ENCODE results near the gene ILRUN.
A peak's percentile ranks its signal among the peaks of the same experiment; 100 is the strongest.
"Not testable (repeated sequence)": the region's sequence is repeated elsewhere in the genome, so short reads cannot be mapped to it uniquely, and the experiment has no call there.

Gene ILRUN

DNA sequence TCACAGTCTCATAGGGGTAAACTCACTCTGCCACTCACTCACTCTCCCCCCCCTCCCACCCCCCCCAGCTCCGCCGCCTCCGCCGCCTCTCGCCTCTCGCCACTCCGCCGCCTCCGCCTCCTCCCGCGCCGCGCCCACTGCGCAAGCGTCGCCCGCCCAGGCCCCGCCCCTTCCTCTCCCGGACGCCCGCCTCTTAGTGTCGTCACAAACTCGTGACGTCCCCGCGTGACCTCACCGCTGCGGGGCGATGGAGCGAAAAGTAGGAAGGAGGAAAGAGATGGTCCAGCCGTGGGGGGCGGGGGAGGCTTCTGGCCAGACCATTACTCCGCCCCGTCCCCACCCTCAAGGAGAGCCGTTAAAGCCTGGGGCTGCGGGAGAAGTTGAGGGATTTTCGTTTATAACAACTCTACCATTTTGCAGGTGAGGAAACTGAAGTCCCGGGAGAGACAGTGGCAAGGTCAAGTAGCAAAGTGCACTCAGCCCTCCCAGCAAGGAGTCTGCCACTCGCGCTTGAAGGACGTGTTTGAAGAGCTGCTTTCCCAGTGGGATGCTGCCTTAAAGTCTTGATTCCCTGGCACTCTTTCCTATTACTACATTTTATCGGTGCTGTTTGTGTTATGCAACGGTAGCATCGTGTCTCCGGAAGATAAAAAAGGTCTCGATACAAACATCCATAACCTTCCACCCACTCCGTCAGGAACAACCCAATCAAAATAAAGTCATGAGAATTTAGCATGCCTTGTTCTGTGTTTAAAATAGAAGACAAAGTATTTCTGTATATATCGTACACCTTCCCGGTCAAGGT is at the start of gene ILRUN:
Gene ILRUN, minus strand, starts transcription at position 29 of the 805 bp plus-strand sequence. CDS start 164 bp downstream, outside the sequence.
- peak; percentile 67 for DNase-seq (ENCODE audit: low spot score)

DNA sequence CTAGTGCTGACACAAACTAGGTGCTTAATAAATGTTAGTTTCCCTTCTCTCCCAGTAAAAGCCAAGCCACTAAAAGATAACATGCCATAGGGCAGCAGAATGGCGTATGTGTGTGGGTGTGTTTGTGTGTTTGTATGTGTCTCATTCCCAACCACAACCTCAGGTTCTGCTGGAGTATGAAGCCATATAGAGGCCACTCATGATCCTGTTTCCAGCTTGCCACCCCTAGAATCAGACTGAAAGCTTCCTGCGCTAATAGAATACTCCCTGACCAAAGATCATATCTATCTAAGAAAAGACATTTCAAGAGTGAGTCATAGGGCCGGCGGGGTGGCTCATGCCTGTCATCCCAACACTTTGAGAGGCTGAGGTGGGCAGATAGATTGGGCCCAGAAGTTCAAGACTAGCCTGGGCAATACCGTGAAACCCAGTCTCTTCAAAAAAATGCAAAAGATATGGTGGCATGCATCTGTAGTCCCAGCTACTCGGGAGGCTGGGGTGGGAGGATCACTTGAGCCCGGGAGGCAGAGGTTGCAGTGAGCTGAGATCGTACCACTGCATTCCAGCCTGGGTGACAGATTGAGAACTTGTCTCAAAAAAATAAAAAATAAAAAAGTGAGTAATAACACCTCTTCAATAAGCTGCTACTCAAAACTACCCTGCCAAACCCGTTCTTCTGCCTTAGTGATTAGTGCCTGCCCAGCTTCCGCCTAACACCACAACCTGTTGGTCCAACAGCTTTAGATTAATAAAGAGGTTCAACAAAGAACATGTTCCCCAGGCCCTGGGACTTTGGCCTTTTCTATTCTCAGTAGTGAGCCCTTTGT is 48.9 kb upstream of the ILRUN start:
- DNase-seq (ENCODE audit: low spot score): no peak

DNA sequence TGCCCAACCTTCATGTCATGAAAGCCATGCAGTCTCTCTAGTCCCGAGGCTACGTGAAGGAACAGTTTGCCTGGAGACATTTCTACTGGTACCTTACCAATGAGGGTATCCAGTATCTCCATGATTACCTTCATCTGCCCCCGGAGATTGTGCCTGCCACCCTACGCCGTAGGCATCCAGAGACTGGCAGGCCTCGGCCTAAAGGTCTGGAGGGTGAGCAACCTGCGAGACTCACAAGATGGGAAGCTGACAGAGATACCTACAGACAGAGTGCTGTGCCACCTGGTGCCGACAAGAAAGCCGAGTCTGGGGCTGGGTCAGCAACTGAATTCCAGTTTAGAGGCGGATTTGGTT is 47.7 kb upstream of the ILRUN start:
- not testable (repeated sequence) for DNase-seq (ENCODE audit: low spot score)

DNA sequence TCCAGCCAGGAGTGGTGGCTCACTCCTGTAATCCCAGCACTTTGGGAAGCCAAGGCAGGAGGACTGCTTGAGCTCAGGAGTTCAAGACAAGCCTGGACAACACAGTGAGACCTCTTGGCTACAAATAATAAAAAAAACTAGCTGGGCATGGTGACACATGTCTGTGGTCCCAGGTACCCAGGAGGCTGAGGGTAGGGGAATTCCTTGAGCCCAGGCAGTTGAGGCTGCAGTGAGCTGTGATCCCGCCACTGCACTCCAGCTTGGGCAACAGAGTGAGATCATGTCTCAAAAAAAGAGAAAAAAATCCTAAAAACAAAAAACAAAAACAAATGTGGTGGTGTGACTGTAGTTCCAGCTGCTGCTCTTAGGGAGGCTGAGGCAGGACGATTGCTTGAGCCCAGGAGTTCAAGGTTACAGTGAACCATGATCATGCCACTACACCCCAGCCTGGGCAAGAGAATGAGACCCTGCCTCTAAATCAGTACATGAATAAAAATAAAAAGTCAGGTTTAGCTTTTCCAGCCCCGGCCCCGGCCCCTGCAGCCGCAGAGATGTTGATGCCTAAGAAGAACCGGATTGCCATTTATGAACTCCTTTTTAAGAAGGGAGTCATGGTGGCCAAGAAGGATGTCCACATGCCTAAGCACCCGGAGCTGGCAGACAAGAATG is 47.2 kb upstream of the ILRUN start:
- DNase-seq (ENCODE audit: low spot score): no peak

DNA sequence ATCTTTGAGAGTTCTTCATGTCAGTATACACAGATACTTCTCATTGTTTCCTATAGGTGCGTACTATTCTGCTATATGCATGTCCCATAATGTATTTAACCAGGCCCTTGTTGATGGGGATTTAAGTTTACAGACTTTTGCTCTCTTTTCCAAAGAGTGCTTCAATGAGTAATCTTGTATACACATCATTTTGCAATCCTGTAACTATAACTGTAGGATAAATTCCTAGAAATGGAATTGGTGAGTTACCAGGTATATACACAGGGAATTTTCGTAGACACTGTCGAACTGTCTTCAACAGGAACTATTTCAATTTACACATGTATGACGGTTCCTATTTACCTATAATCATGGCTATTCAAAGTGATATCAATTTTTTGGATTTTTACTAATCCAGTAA is 45.5 kb upstream of the ILRUN start:
- DNase-seq (ENCODE audit: low spot score): no peak

DNA sequence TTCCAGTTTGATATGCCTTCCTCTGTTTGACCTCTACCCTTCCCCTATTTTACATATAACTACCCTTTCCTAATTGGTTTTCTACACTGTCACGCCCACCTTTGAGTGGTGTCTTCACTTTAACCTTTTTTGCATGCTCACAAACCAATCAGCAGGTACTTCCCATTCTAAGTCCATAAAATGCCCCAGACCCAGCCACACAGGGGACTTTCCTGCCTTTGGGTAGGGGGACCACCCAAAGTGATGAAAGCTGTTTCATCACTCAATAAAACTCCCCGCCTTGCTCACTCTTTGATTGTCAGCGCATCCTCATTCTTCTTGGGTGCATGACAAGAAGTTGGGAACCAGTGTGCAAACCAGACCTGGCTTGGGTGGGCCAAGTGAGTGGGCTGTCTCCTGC is 40.3 kb upstream of the ILRUN start:
- DNase-seq (ENCODE audit: low spot score): no peak

DNA sequence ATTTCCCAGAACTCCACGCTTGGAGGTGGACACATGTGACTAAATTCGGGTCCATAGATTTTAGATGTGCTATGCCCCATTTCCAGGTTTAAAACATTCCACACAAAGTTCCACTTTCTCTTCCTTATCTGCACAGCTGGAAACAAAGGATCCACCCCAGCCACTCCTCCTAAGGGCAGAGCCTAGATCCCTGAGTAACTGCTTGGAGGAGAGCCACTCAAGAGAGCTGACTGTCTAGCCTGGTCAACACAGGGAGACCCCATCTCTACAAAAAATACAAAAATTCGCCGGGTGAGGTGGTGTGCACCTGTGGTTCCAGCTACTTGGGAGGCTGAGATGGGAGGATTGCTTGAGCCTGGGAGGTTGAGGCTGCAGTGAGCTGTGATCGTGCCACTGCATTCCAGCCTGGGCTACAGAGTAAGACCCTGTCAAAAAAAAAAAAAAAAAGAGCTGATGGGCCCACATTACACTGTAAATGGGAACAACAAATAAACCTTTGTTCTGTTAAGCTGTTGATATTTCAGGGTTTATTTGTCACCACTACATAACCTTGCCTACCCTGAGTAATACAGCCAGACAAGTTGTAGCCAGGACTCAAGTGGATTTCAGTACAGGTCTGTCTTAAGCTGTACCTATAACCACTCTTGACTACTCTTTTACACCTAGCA is 35.0 kb upstream of the ILRUN start:
- DNase-seq (ENCODE audit: low spot score): no peak

DNA sequence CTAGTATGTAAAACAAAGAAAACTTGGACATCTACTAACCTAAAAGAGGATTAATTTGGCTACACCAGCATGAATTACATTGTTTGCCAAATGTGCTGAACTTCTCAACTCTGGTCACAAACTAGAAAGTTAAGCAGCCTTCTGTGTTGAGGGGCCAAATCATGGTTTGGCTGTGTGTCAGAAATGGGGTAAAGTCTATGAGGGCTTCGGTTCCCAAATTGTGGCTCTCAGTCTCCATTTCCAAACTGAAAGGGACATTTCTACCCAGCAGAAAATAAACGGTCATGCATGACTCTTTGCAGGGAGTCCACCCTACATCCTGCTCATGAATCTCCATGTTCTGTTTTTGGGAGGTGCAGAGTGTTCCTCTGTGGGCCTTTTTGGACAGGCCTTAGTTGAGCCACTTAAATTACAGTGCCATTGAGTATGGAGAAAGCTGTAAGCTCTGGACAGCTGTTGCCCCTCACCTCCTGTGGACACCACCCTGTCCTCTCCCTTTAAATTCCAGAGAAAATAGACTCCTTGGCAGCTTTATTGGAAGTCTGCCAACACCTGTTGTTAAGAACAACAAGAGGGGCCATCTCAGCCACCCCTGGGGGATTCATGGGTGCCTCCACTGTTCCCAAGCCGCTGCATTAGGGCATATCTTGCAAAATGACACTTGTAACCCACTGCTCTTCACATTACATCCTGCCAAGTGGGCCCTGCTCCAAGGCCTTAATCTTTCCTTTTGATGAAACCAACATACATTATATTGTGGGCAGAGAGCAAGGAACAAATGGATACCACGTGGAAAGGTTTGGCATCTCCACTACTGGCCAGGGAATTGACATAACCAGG is 33.3 kb upstream of the ILRUN start:
- DNase-seq (ENCODE audit: low spot score): no peak

DNA sequence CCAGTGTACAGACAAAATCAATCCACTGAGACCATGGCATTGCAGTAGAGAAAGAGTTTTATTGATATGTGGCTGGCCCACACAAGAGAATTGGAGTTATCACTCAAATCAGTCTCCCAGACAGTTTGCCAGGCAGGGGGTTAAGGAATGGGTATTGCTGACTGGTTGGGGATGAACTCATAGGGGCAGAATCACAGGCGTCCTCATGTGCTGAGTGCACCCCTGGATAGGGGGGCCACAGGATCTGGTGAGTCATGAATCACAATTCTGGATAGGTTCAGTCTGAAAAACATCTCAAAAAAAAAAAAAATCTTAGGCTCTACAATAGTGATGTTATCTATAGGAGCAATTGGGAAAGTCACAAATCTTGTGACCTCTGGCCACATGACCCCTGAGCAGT is 29.5 kb upstream of the ILRUN start:
- DNase-seq (ENCODE audit: low spot score): no peak

DNA sequence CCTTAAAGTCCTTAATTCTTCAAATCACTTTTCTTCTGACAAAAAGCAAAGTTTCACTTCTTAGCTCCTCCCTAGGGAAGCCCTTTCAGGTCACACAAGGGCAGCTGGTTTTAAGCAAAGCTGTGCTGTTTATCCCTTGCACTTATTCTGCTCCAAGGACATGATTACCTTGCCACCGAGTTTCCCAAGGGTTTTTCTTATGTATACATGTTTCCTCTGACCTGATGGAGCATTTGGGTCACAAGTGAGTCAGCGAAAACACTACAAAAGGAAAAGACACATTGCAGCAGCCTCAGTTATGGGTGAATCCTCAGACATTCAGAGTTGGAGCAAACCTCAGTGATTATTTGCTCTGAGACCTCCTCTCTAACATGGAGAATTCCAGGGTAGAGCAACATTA is 26.6 kb upstream of the ILRUN start:
- no peak for DNase-seq (ENCODE audit: low spot score)

DNA sequence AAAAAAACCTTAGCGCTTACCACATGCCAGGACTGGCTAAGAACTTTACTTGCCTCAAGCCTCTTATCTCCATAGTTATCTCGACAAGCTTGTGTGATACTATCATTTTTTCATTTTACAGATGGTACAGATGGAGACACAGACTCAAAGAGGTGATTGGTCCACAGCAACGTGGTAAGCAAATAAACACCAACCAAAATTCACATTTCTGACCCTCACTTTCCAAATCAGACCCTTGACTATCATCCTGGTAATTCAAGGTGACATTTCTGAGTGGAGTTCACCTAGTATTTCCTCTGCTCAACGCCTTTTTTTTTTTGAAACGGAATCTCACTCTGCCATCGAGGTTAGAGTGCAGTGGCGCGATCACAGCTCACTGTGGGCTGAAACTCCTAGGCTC is 25.9 kb upstream of the ILRUN start:
- DNase-seq (ENCODE audit: low spot score): no peak

DNA sequence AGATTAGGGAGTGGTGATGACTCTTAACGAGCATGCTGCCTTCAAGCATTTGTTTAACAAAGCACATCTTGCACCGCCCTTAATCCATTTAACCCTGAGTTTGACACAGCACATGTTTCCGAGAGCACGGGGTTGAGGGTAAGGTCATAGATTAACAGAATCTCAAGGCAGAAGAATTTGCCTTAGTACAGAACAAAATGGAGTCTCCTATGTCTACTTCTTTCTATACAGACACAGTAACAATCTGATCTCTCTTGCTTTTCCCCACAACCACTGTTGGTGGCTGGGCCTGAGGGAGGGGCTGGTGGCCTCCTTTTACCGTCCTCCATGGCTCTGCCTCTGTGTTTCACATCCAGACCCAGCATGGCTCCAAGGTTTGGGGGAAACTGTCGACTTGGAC is 23.6 kb upstream of the ILRUN start:
- not testable (repeated sequence) for DNase-seq (ENCODE audit: low spot score)

DNA sequence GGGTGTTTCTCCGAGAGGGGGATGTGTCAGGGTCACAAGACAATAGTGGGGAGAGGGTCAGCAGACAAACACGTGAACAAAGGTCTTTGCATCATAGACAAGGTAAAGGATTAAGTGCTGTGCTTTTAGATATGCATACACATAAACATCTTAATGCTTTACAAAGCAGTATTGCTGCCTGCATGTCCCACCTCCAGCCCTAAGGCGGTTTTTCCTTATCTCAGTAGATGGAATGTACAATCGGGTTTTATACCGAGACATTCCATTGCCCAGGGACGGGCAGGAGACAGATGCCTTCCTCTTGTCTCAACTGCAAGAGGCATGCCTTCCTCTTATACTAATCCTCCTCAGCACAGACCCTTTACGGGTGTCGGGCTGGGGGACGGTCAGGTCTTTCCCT is 23.1 kb upstream of the ILRUN start:
- not testable (repeated sequence) for DNase-seq (ENCODE audit: low spot score)

DNA sequence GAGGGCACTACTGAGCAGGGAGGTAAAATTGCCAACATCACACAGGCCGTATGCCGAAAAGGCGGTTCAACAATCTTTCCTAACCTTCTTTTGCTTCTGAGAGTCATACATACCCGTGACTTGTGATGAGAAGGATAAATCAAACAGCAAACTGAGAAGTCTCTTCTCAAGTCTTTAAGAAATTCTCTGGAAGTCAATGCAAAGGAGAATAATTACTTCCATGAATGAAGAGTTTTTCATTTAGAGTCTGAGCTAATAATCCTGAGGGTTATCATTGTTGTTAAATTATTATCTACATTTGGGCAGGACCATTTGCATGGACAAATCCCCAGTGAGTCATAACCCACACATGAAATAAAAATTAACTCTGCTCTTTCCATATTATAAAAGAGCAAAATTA is 22.4 kb upstream of the ILRUN start:
- no peak for DNase-seq (ENCODE audit: low spot score)

DNA sequence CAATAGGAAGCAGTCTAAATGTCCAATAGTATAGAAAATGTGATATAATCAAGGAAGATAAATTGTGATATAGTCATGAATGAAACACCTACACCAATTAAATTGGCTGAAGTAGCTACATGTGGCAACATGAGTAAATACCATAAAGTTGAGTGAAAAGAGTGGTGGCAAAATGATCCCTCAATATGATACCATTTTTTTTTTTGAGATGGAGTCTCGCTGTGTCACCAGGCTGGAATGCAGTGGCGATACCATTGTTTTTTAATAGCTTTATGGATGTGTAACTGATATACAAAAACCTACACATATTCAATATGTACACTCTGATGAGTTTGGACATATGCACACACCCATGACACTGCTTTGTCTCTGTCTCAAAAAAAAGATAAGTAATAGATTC is 20.9 kb upstream of the ILRUN start:
- no peak for DNase-seq (ENCODE audit: low spot score)

DNA sequence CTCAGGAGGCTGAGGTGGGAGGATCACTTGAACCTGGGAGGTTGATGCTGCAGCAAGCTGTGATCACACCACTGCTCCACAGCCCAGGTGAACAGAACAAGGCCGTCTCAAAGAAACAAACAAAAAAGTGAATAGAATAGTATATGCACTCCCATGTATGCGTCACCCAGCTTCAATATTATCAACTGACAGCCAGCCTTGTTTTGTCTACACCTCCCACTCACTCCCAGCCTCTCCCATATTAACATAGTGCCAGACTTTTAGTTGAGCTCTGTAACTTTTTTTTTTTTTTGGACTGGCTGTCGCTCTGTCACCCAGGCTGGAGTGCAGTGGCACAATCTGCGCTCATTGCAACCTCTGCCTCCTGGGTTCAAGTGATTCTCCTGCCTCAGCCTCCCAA is 18.1 kb upstream of the ILRUN start:
- no peak for DNase-seq (ENCODE audit: low spot score)

DNA sequence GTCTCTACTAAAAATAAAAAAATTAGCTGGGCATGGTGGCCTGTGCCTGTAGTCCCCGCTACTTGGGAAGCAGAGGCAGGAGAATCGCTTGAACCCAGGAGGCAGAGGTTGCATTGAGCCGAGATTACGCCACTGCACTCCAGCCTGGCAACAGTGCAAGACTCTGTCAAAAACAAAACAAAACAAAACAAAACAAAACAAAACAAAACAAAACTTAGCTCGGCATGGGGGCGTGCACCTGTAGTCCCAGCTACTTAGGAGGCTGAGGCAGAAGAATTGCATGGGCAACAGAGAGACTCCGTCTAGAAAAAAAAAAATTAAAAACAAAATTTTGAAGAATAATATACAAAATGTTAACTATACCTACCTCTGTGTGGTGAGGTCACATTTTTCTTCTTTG is 16.3 kb upstream of the ILRUN start:
- DNase-seq (ENCODE audit: low spot score): not testable (repeated sequence)

DNA sequence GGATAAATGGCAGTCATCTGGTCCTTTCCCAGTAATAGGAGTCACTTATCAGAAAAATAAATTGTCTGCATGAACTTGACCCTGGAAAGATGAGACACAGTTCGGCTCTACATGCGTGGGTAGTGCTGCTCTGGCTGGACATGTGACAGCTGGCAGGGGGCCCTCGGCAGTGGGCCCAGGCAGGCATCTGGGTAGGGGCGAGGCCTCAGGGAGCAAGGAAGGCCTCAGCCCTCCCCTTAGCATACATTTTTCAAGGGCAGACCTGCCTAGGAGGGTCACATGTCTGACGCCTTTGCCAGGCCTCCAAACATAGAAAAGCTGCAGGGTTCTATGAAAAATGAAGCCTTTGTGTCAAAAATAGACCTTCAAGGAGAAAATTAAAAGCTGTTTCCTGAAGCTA is 12.8 kb upstream of the ILRUN start:
- no peak for DNase-seq (ENCODE audit: low spot score)

DNA sequence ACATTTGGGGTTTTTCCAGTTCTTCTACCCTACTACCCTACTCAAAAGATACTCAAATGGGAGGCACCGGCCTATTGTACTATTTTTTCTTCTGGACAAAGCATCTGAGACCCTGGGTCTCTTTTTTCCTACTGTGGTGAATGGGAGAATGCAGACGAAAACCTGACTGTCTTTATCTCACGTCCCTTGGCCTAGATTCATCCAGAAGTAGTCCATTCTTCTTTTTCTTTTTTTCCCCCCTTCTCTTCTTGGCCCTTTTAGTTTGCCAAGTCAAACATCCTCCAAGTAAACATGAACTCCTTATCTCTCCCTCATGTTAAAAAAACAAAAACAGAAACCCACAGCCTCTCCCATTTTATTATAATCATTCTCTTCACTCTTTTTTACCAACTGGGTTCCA is 8.7 kb upstream of the ILRUN start:
- DNase-seq (ENCODE audit: low spot score): no peak

DNA sequence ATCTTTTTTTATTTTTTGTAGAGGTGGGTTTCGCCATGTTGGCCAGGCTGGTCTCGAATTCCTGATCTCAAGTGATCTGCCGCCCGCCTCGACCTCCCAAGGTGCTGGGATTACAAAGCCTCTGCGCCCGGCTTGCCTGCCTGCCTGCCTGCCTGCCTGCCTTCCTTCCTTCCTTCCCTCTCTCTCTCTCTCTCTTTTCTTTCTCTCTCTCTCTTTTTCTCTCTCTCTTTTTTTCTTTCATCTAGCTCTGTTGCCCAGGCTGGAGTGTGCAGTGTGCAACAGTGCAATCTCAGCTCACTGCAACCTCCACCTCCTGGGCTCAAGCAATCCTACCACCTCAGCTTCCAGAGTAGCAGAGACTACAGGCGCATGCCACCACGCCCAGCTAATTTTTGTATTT is 4.6 kb upstream of the ILRUN start:
- DNase-seq (ENCODE audit: low spot score): no peak

DNA sequence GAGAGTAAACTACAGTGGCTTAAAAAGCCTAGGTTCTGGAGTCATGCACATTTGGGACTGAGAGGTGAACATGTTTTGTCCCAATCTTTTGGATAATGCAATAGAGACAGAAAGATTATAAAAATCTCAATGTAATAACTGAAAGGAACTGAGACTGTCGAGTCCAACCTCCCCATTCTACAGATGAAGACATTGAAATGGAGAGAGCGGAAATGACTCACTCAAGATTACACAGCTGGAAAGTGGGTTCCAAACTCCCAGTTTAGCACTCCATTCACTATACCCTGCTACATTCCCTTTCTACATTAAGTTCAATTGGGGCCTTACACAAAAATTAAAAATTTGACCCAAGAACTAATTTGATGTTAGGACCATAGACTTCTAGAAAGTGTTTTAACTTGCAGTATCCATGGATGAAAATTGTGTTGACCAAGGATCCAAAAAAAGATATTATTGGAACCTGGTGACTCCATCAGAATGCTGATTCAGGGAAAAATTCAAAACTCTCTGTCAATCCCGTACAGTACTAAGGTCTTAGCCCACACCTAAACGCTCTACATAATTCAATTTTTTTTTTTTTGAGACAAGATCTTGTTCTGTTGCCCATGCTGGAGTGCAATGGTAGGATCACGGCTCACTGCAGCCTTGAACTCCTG is 1.5 kb upstream of the ILRUN start:
- no peak for DNase-seq (ENCODE audit: low spot score)

Measured in HuH-7 (cell line).